ENCODE results near the gene STK4. TPM values are rescaled to one million over a fixed set of nuclear protein-coding genes. Genes with fewer than 3 reads are reported as not detected.

STK4 gene
- total RNA-seq, 1 experiment from 2014 or later = 60.9 TPM

- ChIA-PET CTCF (no interaction called here), POLR2A (ENCODE audit: unreplicated experiment) (no interaction called here)
- peaks cover 5% of the 10 kb centered on the region; the same call in 1 of the 2 replicates for H4K20me1 ChIP-seq (ENCODE audit: insufficient read depth)
- H3K9me3 ChIP-seq (ENCODE audit: insufficient read depth, low read depth) = no peaks in the 10 kb centered on the region
- peaks cover 24% of the 10 kb centered on the region; the same call in 1 of the 2 replicates for H3F3A ChIP-seq (ENCODE audit: insufficient read depth, low read depth)
- H2AFZ ChIP-seq = no peak overlapping the region
- H3K4me3 ChIP-seq = no peak overlapping the region
- H3K27ac ChIP-seq = no peak overlapping the region
- no TSS peak for BruUV-seq (replicated peaks)
- peaks cover 10% of the 10 kb centered on the region for H3K4me1 ChIP-seq (replicated peaks; ENCODE audit: insufficient read depth)
- no peak for DNase-seq
- TF ChIP-seq EZH2 (IDR thresholded peaks at IDR 0.05; ENCODE audit: low read depth) (no peak), CTCF (conservative IDR thresholded peaks at IDR 0.05) (no peak)
- H3K27me3 ChIP-seq (ENCODE audit: insufficient read depth, low read depth) = no peaks in the 10 kb centered on the region
- H3K9me2 ChIP-seq (ENCODE audit: insufficient read depth) = no peaks in the 10 kb centered on the region
- H3K4me2 ChIP-seq = no peak overlapping the region
- intact Hi-C loops (cut with micrococcal nuclease; ENCODE audit: unreplicated experiment) = no loop called here
- H3K36me3 ChIP-seq (ENCODE audit: low read depth) = peaks cover 62% of the 10 kb centered on the region
- peaks cover 51% of the 10 kb centered on the region for H3K79me2 ChIP-seq (ENCODE audit: low read depth)
Measured at GRCh38 chr20:44955270-44955669, 11.0 kb upstream of the STK4 start.

- Histone ChIP-seq H3F3A (ENCODE audit: insufficient read depth, low read depth) (peaks cover 22% of the 10 kb centered on the region; the same call in 1 of the 2 replicates), H3K9me3 (ENCODE audit: insufficient read depth, low read depth) (no peaks in the 10 kb centered on the region), H3K4me1 (replicated peaks; ENCODE audit: insufficient read depth) (peaks cover 20% of the 10 kb centered on the region), H3K36me3 (ENCODE audit: low read depth) (peaks cover 53% of the 10 kb centered on the region), H3K4me3 (no peak overlapping the region), H3K9me2 (ENCODE audit: insufficient read depth) (no peaks in the 10 kb centered on the region), H3K27me3 (ENCODE audit: insufficient read depth, low read depth) (no peaks in the 10 kb centered on the region), H4K20me1 (ENCODE audit: insufficient read depth) (peaks cover 5% of the 10 kb centered on the region; the same call in 1 of the 2 replicates), H3K79me2 (ENCODE audit: low read depth) (peaks cover 51% of the 10 kb centered on the region), H3K4me2 (no peak overlapping the region), H2AFZ (no peak overlapping the region), H3K27ac (no peak overlapping the region)
- ChIA-PET POLR2A (ENCODE audit: unreplicated experiment) (no interaction called here), CTCF (no interaction called here)
- intact Hi-C loops (cut with micrococcal nuclease; ENCODE audit: unreplicated experiment) = no loop called here
- DNase-seq = no peak
- BruUV-seq (replicated peaks) = no TSS peak
- TF ChIP-seq EZH2 (IDR thresholded peaks at IDR 0.05; ENCODE audit: low read depth) = no peak
- TF ChIP-seq CTCF (conservative IDR thresholded peaks at IDR 0.05) = no peak
Measured at GRCh38 chr20:44956410-44956809, 9.9 kb upstream of the STK4 start.

DNA sequence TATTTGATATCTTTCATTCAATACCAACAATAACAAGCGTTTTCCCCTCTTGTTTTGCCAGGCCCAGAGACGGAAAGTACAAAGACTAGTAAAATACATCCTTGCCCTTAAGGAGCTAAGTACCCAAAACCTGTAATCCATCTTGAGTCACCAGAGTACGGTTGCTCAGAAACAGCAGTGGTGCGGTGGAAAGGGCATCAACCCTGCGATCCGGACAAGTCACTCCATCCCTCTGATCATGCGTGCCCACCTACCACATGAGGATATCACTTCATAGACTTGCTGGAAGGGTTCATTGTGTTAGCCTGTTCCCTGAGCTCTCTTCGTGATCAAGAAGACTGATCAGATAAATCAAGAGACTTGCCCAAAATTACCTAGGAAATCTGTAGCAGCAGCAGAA is 8.0 kb upstream of the STK4 start:
- no peak overlapping the region for H2AFZ ChIP-seq
- TF ChIP-seq EZH2 (IDR thresholded peaks at IDR 0.05; ENCODE audit: low read depth) (no peak), CTCF (conservative IDR thresholded peaks at IDR 0.05) (no peak)
- BruUV-seq (replicated peaks) = TSS peak; percentile 31
- peak overlapping the region; percentile 98 for H3K4me2 ChIP-seq
- no peak for DNase-seq
- peaks cover 36% of the 10 kb centered on the region for H3K36me3 ChIP-seq (ENCODE audit: low read depth)
- peaks cover 35% of the 10 kb centered on the region for H3K4me1 ChIP-seq (replicated peaks; ENCODE audit: insufficient read depth)
- H3K9me2 ChIP-seq (ENCODE audit: insufficient read depth) = no peaks in the 10 kb centered on the region
- intact Hi-C loops (cut with micrococcal nuclease; ENCODE audit: unreplicated experiment) = no loop called here
- H3K27ac ChIP-seq = no peak overlapping the region
- peak overlapping the region; percentile 97; the same call in 1 of the 2 replicates for H3K4me3 ChIP-seq
- peaks cover 5% of the 10 kb centered on the region; the same call in 1 of the 2 replicates for H4K20me1 ChIP-seq (ENCODE audit: insufficient read depth)
- peaks cover 10% of the 10 kb centered on the region; the same call in 1 of the 2 replicates for H3F3A ChIP-seq (ENCODE audit: insufficient read depth, low read depth)
- POLR2A ChIA-PET (ENCODE audit: unreplicated experiment) = no interaction called here
- H3K27me3 ChIP-seq (ENCODE audit: insufficient read depth, low read depth) = no peaks in the 10 kb centered on the region
- H3K9me3 ChIP-seq (ENCODE audit: insufficient read depth, low read depth) = no peaks in the 10 kb centered on the region
- H3K79me2 ChIP-seq (ENCODE audit: low read depth) = peaks cover 51% of the 10 kb centered on the region
- CTCF ChIA-PET = no interaction called here
